ENCODE measurements around the gene DOCK2.

Gene DOCK2

DNA sequence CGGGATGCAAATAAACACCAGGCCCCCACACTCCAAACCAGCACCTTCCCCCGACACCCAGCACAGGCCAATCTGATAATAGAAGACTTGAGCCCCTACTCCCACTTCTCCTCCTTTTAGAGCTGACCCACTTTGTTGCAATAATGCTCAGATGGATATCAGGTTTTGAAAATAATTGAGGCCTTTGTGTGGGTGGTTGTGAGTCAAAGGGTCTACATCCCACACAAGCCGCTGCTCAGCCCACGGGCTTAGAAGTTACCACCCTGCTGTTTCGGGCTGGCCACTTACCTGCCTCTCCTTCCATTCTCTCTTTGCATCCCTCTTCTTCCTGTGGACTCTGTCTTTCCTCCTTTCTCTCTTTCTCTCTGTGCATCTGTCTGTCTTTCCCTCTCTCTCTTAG lies 432.4 kb downstream of the DOCK2 start:
- no peak overlapping the region for H3K4me3 ChIP-seq (ENCODE audit: low read depth in 1 of 5, low read length in 5 of 5)
- no peaks in the 10 kb centered on the region for H3K4me1 ChIP-seq (ENCODE audit: control insufficient read depth in 5 of 5, insufficient read depth in 5 of 5, low read length in 5 of 5)
- H3K36me3 ChIP-seq (ENCODE audit: control insufficient read depth in 5 of 5, insufficient read depth in 5 of 5, low read length in 5 of 5) = peaks cover 0 to 17% (median 0%) of the 10 kb centered on the region in 5 donors
- no peaks in the 10 kb centered on the region for H3K9me3 ChIP-seq (ENCODE audit: control insufficient read depth in 5 of 5, low read length in 5 of 5)
- H3K27ac ChIP-seq (ENCODE audit: low read depth, low read length) = no peak overlapping the region
- peaks cover 0 to 2% (median 0%) of the 10 kb centered on the region in 5 donors for H3K27me3 ChIP-seq (ENCODE audit: control insufficient read depth in 5 of 5, insufficient read depth in 4 of 5, low read length in 5 of 5)
- H3K9ac ChIP-seq (ENCODE audit: low read length in 5 of 5) = no peak overlapping the region

DNA sequence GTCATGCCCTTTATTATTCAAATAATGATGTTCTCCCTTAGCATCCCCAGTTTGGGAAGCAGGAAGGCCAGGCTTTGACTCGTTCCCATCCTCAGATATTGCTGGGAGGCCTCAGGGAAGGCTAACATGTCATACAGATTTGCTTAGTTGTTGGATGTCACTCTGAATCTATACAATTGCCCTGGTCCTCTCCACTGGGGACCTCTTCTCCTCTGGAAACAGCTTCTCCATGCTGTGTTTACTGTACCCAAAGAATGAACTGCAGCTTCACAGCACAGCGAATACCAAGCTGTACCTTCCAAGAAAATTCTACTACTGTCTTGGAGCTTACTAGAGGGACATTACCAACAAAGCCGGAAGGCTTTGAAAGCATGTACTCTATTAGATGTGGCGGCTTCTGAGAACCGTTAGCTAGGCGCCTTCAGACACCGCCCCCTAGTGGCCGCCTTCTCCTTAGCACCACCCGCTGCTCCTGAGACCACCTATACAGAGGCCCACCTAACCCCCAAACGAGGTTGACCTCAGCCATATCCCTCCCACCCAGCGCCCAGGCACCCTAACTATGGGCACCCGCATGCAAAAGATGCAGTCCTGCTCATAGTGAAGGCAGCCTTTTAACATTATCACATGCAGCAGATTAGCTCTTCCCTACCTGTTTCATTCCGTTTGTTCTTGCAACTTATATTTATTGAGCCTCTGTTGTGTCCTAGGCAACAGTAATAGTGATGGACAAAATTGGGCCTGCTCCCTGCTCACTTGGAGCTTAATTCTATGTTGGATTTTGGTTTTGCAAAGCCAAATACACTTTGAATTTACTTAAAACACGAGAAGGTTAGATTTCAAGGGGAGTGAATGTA lies 433.7 kb downstream of the DOCK2 start:
- Histone ChIP-seq H3K4me3 (ENCODE audit: low read depth in 1 of 5, low read length in 5 of 5) (no peak overlapping the region), H3K4me1 (ENCODE audit: control insufficient read depth in 5 of 5, insufficient read depth in 5 of 5, low read length in 5 of 5) (no peaks in the 10 kb centered on the region), H3K36me3 (ENCODE audit: control insufficient read depth in 5 of 5, insufficient read depth in 5 of 5, low read length in 5 of 5) (peaks cover 0 to 18% (median 0%) of the 10 kb centered on the region in 5 donors), H3K27ac (ENCODE audit: low read depth, low read length) (no peak overlapping the region), H3K9ac (ENCODE audit: low read length in 5 of 5) (no peak overlapping the region), H3K27me3 (ENCODE audit: control insufficient read depth in 5 of 5, insufficient read depth in 4 of 5, low read length in 5 of 5) (peaks cover 0 to 2% (median 0%) of the 10 kb centered on the region in 5 donors), H3K9me3 (ENCODE audit: control insufficient read depth in 5 of 5, low read length in 5 of 5) (no peaks in the 10 kb centered on the region)

DNA sequence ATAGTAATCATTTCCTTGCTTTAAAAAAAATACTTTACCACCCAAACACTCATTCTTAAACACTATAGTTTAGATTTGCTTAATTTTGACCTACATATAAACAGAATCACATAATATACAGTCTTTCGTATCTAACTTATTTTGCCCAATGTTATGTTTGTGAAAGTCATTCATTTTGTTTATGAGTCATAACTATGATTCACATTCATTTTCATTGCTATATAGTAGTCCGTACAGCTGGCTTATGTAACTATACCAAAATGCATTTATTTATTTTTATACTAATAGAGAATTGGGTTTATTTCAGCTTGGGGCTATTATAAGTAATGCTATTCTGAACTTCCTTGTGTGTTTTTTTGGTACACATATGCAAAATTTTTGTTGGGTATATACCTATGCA lies 434.7 kb downstream of the DOCK2 start:
- Histone ChIP-seq H3K4me1 (ENCODE audit: control insufficient read depth in 5 of 5, insufficient read depth in 5 of 5, low read length in 5 of 5) (no peaks in the 10 kb centered on the region), H3K4me3 (ENCODE audit: low read depth in 1 of 5, low read length in 5 of 5) (no peak overlapping the region), H3K9me3 (ENCODE audit: control insufficient read depth in 5 of 5, low read length in 5 of 5) (no peaks in the 10 kb centered on the region), H3K9ac (ENCODE audit: low read length in 5 of 5) (no peak overlapping the region), H3K36me3 (ENCODE audit: control insufficient read depth in 5 of 5, insufficient read depth in 5 of 5, low read length in 5 of 5) (peaks cover 0 to 20% (median 0%) of the 10 kb centered on the region in 5 donors), H3K27ac (ENCODE audit: low read depth, low read length) (no peak overlapping the region), H3K27me3 (ENCODE audit: control insufficient read depth in 5 of 5, insufficient read depth in 4 of 5, low read length in 5 of 5) (peaks cover 0 to 2% (median 0%) of the 10 kb centered on the region in 5 donors)

DNA sequence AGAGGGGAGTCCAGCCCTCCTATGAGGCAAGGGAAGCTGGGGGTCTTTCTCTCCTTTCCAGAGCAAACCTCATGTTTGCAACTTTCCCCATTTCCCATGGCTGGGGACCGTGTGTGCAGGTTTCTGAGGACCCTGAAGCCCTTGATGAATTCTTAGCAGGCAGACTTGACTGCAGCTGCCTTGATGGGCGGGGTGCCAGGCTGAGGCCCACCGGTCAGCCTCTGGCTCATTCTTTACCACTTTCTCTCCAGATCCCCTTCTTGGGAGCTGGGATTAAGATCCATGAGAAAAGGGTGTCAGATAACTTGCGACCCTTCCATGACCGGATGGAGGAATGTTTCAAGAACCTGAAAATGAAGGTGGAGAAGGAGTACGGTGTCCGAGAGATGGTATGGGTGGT lies 438.6 kb downstream of the DOCK2 start:
- Histone ChIP-seq H3K9me3 (ENCODE audit: control insufficient read depth in 5 of 5, low read length in 5 of 5) (no peaks in the 10 kb centered on the region), H3K27ac (ENCODE audit: low read depth, low read length) (no peak overlapping the region), H3K4me1 (ENCODE audit: control insufficient read depth in 5 of 5, insufficient read depth in 5 of 5, low read length in 5 of 5) (no peaks in the 10 kb centered on the region), H3K4me3 (ENCODE audit: low read depth in 1 of 5, low read length in 5 of 5) (no peak overlapping the region), H3K36me3 (ENCODE audit: control insufficient read depth in 5 of 5, insufficient read depth in 5 of 5, low read length in 5 of 5) (peaks cover 0 to 32% (median 2%) of the 10 kb centered on the region in 5 donors), H3K9ac (ENCODE audit: low read length in 5 of 5) (no peak overlapping the region), H3K27me3 (ENCODE audit: control insufficient read depth in 5 of 5, insufficient read depth in 4 of 5, low read length in 5 of 5) (peaks cover 0 to 3% (median 0%) of the 10 kb centered on the region in 5 donors)

GRCh38 chr5:170076211-170076610 lies 439.1 kb downstream of the DOCK2 start:
- no peak overlapping the region for H3K4me3 ChIP-seq (ENCODE audit: low read depth in 1 of 5, low read length in 5 of 5)
- H3K4me1 ChIP-seq (ENCODE audit: control insufficient read depth in 5 of 5, insufficient read depth in 5 of 5, low read length in 5 of 5) = no peaks in the 10 kb centered on the region
- no peak overlapping the region for H3K27ac ChIP-seq (ENCODE audit: low read depth, low read length)
- no peaks in the 10 kb centered on the region for H3K9me3 ChIP-seq (ENCODE audit: control insufficient read depth in 5 of 5, low read length in 5 of 5)
- H3K27me3 ChIP-seq (ENCODE audit: control insufficient read depth in 5 of 5, insufficient read depth in 4 of 5, low read length in 5 of 5) = peaks cover 0 to 3% (median 0%) of the 10 kb centered on the region in 5 donors
- no peak overlapping the region for H3K9ac ChIP-seq (ENCODE audit: low read length in 5 of 5)
- peaks cover 0 to 37% (median 5%) of the 10 kb centered on the region in 5 donors for H3K36me3 ChIP-seq (ENCODE audit: control insufficient read depth in 5 of 5, insufficient read depth in 5 of 5, low read length in 5 of 5)

- H3K9ac ChIP-seq (ENCODE audit: low read length in 5 of 5) = no peak overlapping the region
- H3K27me3 ChIP-seq (ENCODE audit: control insufficient read depth in 5 of 5, insufficient read depth in 4 of 5, low read length in 5 of 5) = peaks cover 0 to 3% (median 0%) of the 10 kb centered on the region in 5 donors
- no peaks in the 10 kb centered on the region for H3K9me3 ChIP-seq (ENCODE audit: control insufficient read depth in 5 of 5, low read length in 5 of 5)
- no peak overlapping the region for H3K27ac ChIP-seq (ENCODE audit: low read depth, low read length)
- H3K36me3 ChIP-seq (ENCODE audit: control insufficient read depth in 5 of 5, insufficient read depth in 5 of 5, low read length in 5 of 5) = peaks cover 0 to 41% (median 5%) of the 10 kb centered on the region in 5 donors
- H3K4me1 ChIP-seq (ENCODE audit: control insufficient read depth in 5 of 5, insufficient read depth in 5 of 5, low read length in 5 of 5) = no peaks in the 10 kb centered on the region
- no peak overlapping the region for H3K4me3 ChIP-seq (ENCODE audit: low read depth in 1 of 5, low read length in 5 of 5)
Observed at GRCh38 chr5:170076739-170077138, 439.7 kb downstream of the DOCK2 start.

- peaks cover 0 to 5% (median 0%) of the 10 kb centered on the region in 5 donors for H3K27me3 ChIP-seq (ENCODE audit: control insufficient read depth in 5 of 5, insufficient read depth in 4 of 5, low read length in 5 of 5)
- no peak overlapping the region for H3K27ac ChIP-seq (ENCODE audit: low read depth, low read length)
- no peaks in the 10 kb centered on the region for H3K9me3 ChIP-seq (ENCODE audit: control insufficient read depth in 5 of 5, low read length in 5 of 5)
- no peak overlapping the region for H3K9ac ChIP-seq (ENCODE audit: low read length in 5 of 5)
- peaks cover 0 to 46% (median 5%) of the 10 kb centered on the region in 5 donors for H3K36me3 ChIP-seq (ENCODE audit: control insufficient read depth in 5 of 5, insufficient read depth in 5 of 5, low read length in 5 of 5)
- no peak overlapping the region for H3K4me3 ChIP-seq (ENCODE audit: low read depth in 1 of 5, low read length in 5 of 5)
- H3K4me1 ChIP-seq (ENCODE audit: control insufficient read depth in 5 of 5, insufficient read depth in 5 of 5, low read length in 5 of 5) = no peaks in the 10 kb centered on the region
Observed at GRCh38 chr5:170077526-170077925, 440.5 kb downstream of the DOCK2 start.

- Histone ChIP-seq H3K36me3 (ENCODE audit: control insufficient read depth in 5 of 5, insufficient read depth in 5 of 5, low read length in 5 of 5) (peaks cover 0 to 50% (median 5%) of the 10 kb centered on the region in 5 donors), H3K27ac (ENCODE audit: low read depth, low read length) (no peak overlapping the region), H3K9me3 (ENCODE audit: control insufficient read depth in 5 of 5, low read length in 5 of 5) (no peaks in the 10 kb centered on the region), H3K4me1 (ENCODE audit: control insufficient read depth in 5 of 5, insufficient read depth in 5 of 5, low read length in 5 of 5) (no peaks in the 10 kb centered on the region), H3K4me3 (ENCODE audit: low read depth in 1 of 5, low read length in 5 of 5) (no peak overlapping the region), H3K9ac (ENCODE audit: low read length in 5 of 5) (no peak overlapping the region), H3K27me3 (ENCODE audit: control insufficient read depth in 5 of 5, insufficient read depth in 4 of 5, low read length in 5 of 5) (peaks cover 0 to 6% (median 0%) of the 10 kb centered on the region in 5 donors)
Observed at GRCh38 chr5:170078458-170078857, 441.4 kb downstream of the DOCK2 start.

DNA sequence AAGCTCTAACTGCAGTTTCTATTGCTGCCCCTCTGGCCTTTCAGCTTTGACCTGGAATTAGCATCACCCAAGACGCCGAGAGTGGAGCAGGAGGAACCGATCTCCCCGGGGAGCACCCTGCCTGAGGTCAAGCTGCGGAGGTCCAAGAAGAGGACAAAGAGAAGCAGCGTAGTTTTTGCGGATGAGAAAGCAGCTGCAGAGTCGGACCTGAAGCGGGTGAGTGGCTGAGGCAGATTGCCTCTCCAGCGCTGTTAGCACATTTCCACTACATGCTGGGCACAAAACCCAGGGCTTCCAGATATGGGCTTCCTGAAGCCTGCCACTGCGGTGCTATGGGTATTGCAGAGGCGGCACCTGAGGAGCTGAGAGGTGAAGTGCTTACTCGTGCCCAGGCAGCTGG lies 441.9 kb downstream of the DOCK2 start:
- H3K36me3 ChIP-seq (ENCODE audit: control insufficient read depth in 5 of 5, insufficient read depth in 5 of 5, low read length in 5 of 5) = peaks cover 0 to 50% (median 5%) of the 10 kb centered on the region in 5 donors
- H3K4me3 ChIP-seq (ENCODE audit: low read depth in 1 of 5, low read length in 5 of 5) = no peak overlapping the region
- peaks cover 0 to 9% (median 0%) of the 10 kb centered on the region in 5 donors for H3K27me3 ChIP-seq (ENCODE audit: control insufficient read depth in 5 of 5, insufficient read depth in 4 of 5, low read length in 5 of 5)
- H3K9ac ChIP-seq (ENCODE audit: low read length in 5 of 5) = no peak overlapping the region
- no peak overlapping the region for H3K27ac ChIP-seq (ENCODE audit: low read depth, low read length)
- H3K9me3 ChIP-seq (ENCODE audit: control insufficient read depth in 5 of 5, low read length in 5 of 5) = no peaks in the 10 kb centered on the region
- H3K4me1 ChIP-seq (ENCODE audit: control insufficient read depth in 5 of 5, insufficient read depth in 5 of 5, low read length in 5 of 5) = no peaks in the 10 kb centered on the region

GRCh38 chr5:170080217-170080616 lies 443.1 kb downstream of the DOCK2 start:
- Histone ChIP-seq H3K9ac (ENCODE audit: low read length in 5 of 5) (no peak overlapping the region), H3K27me3 (ENCODE audit: control insufficient read depth in 5 of 5, insufficient read depth in 4 of 5, low read length in 5 of 5) (peaks cover 0 to 9% (median 0%) of the 10 kb centered on the region in 5 donors), H3K36me3 (ENCODE audit: control insufficient read depth in 5 of 5, insufficient read depth in 5 of 5, low read length in 5 of 5) (peaks cover 0 to 54% (median 5%) of the 10 kb centered on the region in 5 donors), H3K9me3 (ENCODE audit: control insufficient read depth in 5 of 5, low read length in 5 of 5) (no peaks in the 10 kb centered on the region), H3K4me3 (ENCODE audit: low read depth in 1 of 5, low read length in 5 of 5) (no peak overlapping the region), H3K27ac (ENCODE audit: low read depth, low read length) (no peak overlapping the region), H3K4me1 (ENCODE audit: control insufficient read depth in 5 of 5, insufficient read depth in 5 of 5, low read length in 5 of 5) (no peaks in the 10 kb centered on the region)

All from subcutaneous abdominal adipose tissue (tissue), 5 donors.